ENCODE data around the gene DEFB132.

Gene DEFB132

GRCh38 chr20:263701-264100, 6.2 kb downstream of the DEFB132 start:
- DNase-seq, result no peak

GRCh38 chr20:266596-267562, 9.4 kb downstream of the DEFB132 start:
- DNase-seq, result peak in 53 of 56 donors; percentile 16 to 89 (median 65)

GRCh38 chr20:270517-270916, 13.0 kb downstream of the DEFB132 start:
- no peak for DNase-seq

GRCh38 chr20:271069-271468, 13.5 kb downstream of the DEFB132 start:
- DNase-seq, result no peak

- no peak for DNase-seq
These were observed 14.0 kb downstream of the DEFB132 start for GRCh38 chr20:271528-271927.

GRCh38 chr20:272718-273117, 15.2 kb downstream of the DEFB132 start:
- no peak for DNase-seq

GRCh38 chr20:273884-274283, 16.4 kb downstream of the DEFB132 start:
- DNase-seq, result no peak

- no peak for DNase-seq
These were observed 18.3 kb downstream of the DEFB132 start for GRCh38 chr20:275791-276190.

- DNase-seq, result no peak
These were observed 19.3 kb downstream of the DEFB132 start for GRCh38 chr20:276620-277495.

- DNase-seq, result no peak
These were observed 19.9 kb downstream of the DEFB132 start for GRCh38 chr20:277496-277781.

GRCh38 chr20:278181-278580, 20.7 kb downstream of the DEFB132 start:
- no peak for DNase-seq

GRCh38 chr20:278607-279571, 21.4 kb downstream of the DEFB132 start:
- peak in 1 of 56 donors; percentile 5 for DNase-seq

- DNase-seq, result no peak
These were observed 26.6 kb downstream of the DEFB132 start for GRCh38 chr20:284172-284571.

- no peak for DNase-seq
These were observed 29.0 kb downstream of the DEFB132 start for GRCh38 chr20:286508-286907.

GRCh38 chr20:288956-289692, 31.6 kb downstream of the DEFB132 start:
- no peak for DNase-seq

GRCh38 chr20:289693-290083, 32.2 kb downstream of the DEFB132 start:
- no peak for DNase-seq

GRCh38 chr20:290084-290831, 32.7 kb downstream of the DEFB132 start, which contains the start of gene C20orf96:
TSS of gene C20orf96 (minus strand) at chr20:290750. CDS start at chr20:290610, 140 bp downstream.
- peak in 55 of 56 donors; percentile 8 to 92 (median 79) for DNase-seq

- no peak for DNase-seq
These were observed 37.1 kb downstream of the DEFB132 start for GRCh38 chr20:294602-295001.

GRCh38 chr20:295804-296203, 38.3 kb downstream of the DEFB132 start:
- DNase-seq, result no peak
